B cell (primary cell): ENCODE data around the gene FMNL2.

Source experiments
- EZH2 ChIP-seq: IDR thresholded peaks from 2 replicates; pipeline ENCODE4 v1.6.1; 2012; ENCODE audit warnings: borderline replicate concordance, low read depth, mild to moderate bottlenecking, moderate library complexity, low read length; ENCODE audit not compliant: insufficient read depth, poor library complexity, severe bottlenecking
- TF ChIP-seq, protein P1 (sequence below): fragments of 200-600 bp; IDR thresholded peaks from one replicate; pipeline ENCODE4 v1.8.0; 2022; ENCODE audit warnings: antibody characterized with exemption, mild to moderate bottlenecking

DNA sequence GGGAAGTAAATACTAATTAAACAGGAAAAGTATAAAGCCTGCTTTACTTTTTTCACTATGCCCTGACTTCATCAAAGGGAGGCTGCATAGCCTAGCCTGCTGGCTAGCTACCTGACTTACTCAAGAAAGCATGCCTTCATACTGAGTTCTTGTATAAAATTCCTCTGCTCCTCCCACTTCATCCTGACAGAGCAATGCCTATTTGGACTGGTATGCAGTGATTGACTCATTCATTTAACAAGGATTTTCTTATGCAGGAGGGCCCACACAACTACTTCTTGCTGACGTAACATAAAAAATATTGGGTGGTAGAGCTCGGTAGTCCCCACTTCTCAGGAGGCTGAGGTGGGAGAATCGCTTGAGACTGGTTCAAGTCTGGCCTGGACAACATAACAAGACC, 311.8 kb downstream of the FMNL2 start:
- TF ChIP-seq, protein P1, sequence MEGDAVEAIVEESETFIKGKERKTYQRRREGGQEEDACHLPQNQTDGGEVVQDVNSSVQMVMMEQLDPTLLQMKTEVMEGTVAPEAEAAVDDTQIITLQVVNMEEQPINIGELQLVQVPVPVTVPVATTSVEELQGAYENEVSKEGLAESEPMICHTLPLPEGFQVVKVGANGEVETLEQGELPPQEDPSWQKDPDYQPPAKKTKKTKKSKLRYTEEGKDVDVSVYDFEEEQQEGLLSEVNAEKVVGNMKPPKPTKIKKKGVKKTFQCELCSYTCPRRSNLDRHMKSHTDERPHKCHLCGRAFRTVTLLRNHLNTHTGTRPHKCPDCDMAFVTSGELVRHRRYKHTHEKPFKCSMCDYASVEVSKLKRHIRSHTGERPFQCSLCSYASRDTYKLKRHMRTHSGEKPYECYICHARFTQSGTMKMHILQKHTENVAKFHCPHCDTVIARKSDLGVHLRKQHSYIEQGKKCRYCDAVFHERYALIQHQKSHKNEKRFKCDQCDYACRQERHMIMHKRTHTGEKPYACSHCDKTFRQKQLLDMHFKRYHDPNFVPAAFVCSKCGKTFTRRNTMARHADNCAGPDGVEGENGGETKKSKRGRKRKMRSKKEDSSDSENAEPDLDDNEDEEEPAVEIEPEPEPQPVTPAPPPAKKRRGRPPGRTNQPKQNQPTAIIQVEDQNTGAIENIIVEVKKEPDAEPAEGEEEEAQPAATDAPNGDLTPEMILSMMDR = no peak
- TF ChIP-seq EZH2 = no peak
